ENCODE results near the gene PIP. TPM values are rescaled to one million over a fixed set of nuclear protein-coding genes. Genes with fewer than 3 reads are reported as not detected.

The PIP gene
- total RNA-seq, 1 experiment from 2014 or later = not detected

DNA sequence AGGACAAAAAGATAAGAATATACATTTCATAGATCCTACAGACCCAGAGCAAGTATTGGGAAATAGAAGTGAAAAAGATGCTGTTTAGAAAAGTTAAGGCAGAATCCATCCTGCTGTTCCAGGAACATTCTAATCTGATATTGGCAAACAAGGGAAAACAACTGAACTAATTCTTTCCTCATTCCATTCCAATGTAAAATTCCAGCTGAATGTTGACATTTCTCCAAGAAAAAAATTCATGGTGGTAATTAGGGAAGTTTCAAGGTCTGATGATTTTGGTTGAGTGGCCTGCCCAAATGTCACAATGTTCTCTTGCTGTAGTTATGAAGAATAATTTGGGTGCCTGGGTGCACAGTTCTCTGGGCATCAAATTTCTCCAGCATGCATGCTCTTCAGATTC is 15.2 kb downstream of the PIP start:
- Histone ChIP-seq H3K9me3 (ENCODE audit: control insufficient read depth in 1 of 2, insufficient read depth in 1 of 2, low read depth in 1 of 2, low read length in 2 of 2) (no peaks in the 10 kb centered on the region), H3K27ac (ENCODE audit: low read depth, low read length) (no peak overlapping the region), H3K4me1 (ENCODE audit: control insufficient read depth in 1 of 2, insufficient read depth in 2 of 2, low read length in 2 of 2) (no peaks in the 10 kb centered on the region), H3K4me3 (replicated peaks in 1 of 2; ENCODE audit: low read depth in 1 of 2, low read length in 2 of 2) (no peak overlapping the region), H3K79me2 (ENCODE audit: insufficient read depth, low read length) (no peaks in the 10 kb centered on the region), H3K4me2 (ENCODE audit: low read length) (no peak overlapping the region), H3K27me3 (ENCODE audit: insufficient read depth, low read length) (no peaks in the 10 kb centered on the region), H3K36me3 (ENCODE audit: control insufficient read depth in 1 of 2, insufficient read depth in 2 of 2, low read length in 2 of 2) (no peaks in the 10 kb centered on the region), H2AFZ (ENCODE audit: low read depth, low read length, poor library complexity, severe bottlenecking) (no peak overlapping the region), H3K9me2 (ENCODE audit: insufficient read depth) (no peaks in the 10 kb centered on the region), H3K9ac (ENCODE audit: low read length) (no peak overlapping the region), H4K20me1 (ENCODE audit: insufficient read depth) (no peaks in the 10 kb centered on the region)
- RAD21 ChIA-PET (ENCODE audit: low non-redundant PET in 1 of 2, low total read pairs in 2 of 2, uncharacterized antibody in 2 of 2, unreplicated experiment in 2 of 2) = no interaction called here
- DNase-seq (ENCODE audit: low read depth, low spot score) = no peak
- TF ChIP-seq, protein P1, sequence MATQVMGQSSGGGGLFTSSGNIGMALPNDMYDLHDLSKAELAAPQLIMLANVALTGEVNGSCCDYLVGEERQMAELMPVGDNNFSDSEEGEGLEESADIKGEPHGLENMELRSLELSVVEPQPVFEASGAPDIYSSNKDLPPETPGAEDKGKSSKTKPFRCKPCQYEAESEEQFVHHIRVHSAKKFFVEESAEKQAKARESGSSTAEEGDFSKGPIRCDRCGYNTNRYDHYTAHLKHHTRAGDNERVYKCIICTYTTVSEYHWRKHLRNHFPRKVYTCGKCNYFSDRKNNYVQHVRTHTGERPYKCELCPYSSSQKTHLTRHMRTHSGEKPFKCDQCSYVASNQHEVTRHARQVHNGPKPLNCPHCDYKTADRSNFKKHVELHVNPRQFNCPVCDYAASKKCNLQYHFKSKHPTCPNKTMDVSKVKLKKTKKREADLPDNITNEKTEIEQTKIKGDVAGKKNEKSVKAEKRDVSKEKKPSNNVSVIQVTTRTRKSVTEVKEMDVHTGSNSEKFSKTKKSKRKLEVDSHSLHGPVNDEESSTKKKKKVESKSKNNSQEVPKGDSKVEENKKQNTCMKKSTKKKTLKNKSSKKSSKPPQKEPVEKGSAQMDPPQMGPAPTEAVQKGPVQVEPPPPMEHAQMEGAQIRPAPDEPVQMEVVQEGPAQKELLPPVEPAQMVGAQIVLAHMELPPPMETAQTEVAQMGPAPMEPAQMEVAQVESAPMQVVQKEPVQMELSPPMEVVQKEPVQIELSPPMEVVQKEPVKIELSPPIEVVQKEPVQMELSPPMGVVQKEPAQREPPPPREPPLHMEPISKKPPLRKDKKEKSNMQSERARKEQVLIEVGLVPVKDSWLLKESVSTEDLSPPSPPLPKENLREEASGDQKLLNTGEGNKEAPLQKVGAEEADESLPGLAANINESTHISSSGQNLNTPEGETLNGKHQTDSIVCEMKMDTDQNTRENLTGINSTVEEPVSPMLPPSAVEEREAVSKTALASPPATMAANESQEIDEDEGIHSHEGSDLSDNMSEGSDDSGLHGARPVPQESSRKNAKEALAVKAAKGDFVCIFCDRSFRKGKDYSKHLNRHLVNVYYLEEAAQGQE (IDR thresholded peaks at IDR 0.05; ENCODE audit: low read depth) = no peak
- TF ChIP-seq, protein P2, sequence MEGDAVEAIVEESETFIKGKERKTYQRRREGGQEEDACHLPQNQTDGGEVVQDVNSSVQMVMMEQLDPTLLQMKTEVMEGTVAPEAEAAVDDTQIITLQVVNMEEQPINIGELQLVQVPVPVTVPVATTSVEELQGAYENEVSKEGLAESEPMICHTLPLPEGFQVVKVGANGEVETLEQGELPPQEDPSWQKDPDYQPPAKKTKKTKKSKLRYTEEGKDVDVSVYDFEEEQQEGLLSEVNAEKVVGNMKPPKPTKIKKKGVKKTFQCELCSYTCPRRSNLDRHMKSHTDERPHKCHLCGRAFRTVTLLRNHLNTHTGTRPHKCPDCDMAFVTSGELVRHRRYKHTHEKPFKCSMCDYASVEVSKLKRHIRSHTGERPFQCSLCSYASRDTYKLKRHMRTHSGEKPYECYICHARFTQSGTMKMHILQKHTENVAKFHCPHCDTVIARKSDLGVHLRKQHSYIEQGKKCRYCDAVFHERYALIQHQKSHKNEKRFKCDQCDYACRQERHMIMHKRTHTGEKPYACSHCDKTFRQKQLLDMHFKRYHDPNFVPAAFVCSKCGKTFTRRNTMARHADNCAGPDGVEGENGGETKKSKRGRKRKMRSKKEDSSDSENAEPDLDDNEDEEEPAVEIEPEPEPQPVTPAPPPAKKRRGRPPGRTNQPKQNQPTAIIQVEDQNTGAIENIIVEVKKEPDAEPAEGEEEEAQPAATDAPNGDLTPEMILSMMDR (IDR thresholded peaks at IDR 0.05 in 2 of 3, conservative IDR thresholded peaks at IDR 0.05 in 1 of 3; ENCODE audit: borderline replicate concordance in 1 of 3, insufficient read depth in 1 of 3, low read depth in 2 of 3, low read length in 2 of 3) = no peak
- no peak for TF ChIP-seq JUND (IDR thresholded peaks at IDR 0.05)
- no peak for TF ChIP-seq EGR1 (IDR thresholded peaks at IDR 0.05; ENCODE audit: low read depth)
- TF ChIP-seq, protein P3, sequence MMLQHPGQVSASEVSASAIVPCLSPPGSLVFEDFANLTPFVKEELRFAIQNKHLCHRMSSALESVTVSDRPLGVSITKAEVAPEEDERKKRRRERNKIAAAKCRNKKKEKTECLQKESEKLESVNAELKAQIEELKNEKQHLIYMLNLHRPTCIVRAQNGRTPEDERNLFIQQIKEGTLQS (IDR thresholded peaks at IDR 0.05) = no peak
- no peak for TF ChIP-seq SIN3A (IDR thresholded peaks at IDR 0.05; ENCODE audit: low read depth)
- TF ChIP-seq SRF (IDR thresholded peaks at IDR 0.05; ENCODE audit: low read depth) = no peak
- TF ChIP-seq POLR2A (IDR thresholded peaks at IDR 0.05; ENCODE audit: borderline replicate concordance, extremely low read depth, insufficient read depth, insufficient read length) = no peak
- TF ChIP-seq CBX3 (IDR thresholded peaks at IDR 0.05; ENCODE audit: low read depth) = no peak
- no peak for TF ChIP-seq ZNF274 (IDR thresholded peaks at IDR 0.05; ENCODE audit: low read depth, low read length)
- TF ChIP-seq EZH2 (IDR thresholded peaks at IDR 0.05) = no peak
- no peak for TF ChIP-seq EZH2phosphoT487 (IDR thresholded peaks at IDR 0.05; ENCODE audit: borderline replicate concordance)
- no peak for TF ChIP-seq FOSL1 (IDR thresholded peaks at IDR 0.05; ENCODE audit: low read depth)
- no peak for TF ChIP-seq RAD21 (IDR thresholded peaks at IDR 0.05; ENCODE audit: low read depth)
- TF ChIP-seq ZFX (IDR thresholded peaks at IDR 0.05) = no peak
- intact Hi-C loops (cut with micrococcal nuclease) = no loop called here
- POLR2A ChIA-PET = no interaction called here
- CTCF ChIA-PET = no interaction called here
- ATAC-seq = no peak
- no TSS peak for BruUV-seq (replicated peaks)

Measured in HCT116 (cell line).